ENCODE results near the gene ZC3H10. TPM values are rescaled to one million over a fixed set of nuclear protein-coding genes. Genes with fewer than 3 reads are reported as not detected.

ZC3H10 gene, protein sequence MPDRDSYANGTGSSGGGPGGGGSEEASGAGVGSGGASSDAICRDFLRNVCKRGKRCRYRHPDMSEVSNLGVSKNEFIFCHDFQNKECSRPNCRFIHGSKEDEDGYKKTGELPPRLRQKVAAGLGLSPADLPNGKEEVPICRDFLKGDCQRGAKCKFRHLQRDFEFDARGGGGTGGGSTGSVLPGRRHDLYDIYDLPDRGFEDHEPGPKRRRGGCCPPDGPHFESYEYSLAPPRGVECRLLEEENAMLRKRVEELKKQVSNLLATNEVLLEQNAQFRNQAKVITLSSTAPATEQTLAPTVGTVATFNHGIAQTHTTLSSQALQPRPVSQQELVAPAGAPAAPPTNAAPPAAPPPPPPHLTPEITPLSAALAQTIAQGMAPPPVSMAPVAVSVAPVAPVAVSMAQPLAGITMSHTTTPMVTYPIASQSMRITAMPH
- 7.4 TPM for total RNA-seq

GRCh38 chr12:56117778-56118687, at the start of gene ZC3H10:
ZC3H10 (plus strand) TSS chr12:56118266; CDS start chr12:56120563, 2,297 bp downstream.

GRCh38 chr12:56079723-56080555, 38.1 kb upstream of the ZC3H10 start, which contains the start of gene ERBB3:
ERBB3 (plus strand) TSS chr12:56080165; CDS start chr12:56080301, 136 bp downstream.

GRCh38 chr12:56104109-56104814, 13.8 kb upstream of the ZC3H10 start, which contains the start of gene PA2G4:
PA2G4 (plus strand) TSS chr12:56104559; CDS start chr12:56104738, 179 bp downstream.

GRCh38 chr12:56116267-56117081, 1.6 kb upstream of the ZC3H10 start, which contains the start of gene RPL41:
RPL41 (plus strand) TSS chr12:56116633.

GRCh38 chr12:56127888-56128669, 10.0 kb downstream of the ZC3H10 start, which contains the start of gene ESYT1:
ESYT1 (plus strand) TSS chr12:56128267; CDS start chr12:56128320, 53 bp downstream.

DNA sequence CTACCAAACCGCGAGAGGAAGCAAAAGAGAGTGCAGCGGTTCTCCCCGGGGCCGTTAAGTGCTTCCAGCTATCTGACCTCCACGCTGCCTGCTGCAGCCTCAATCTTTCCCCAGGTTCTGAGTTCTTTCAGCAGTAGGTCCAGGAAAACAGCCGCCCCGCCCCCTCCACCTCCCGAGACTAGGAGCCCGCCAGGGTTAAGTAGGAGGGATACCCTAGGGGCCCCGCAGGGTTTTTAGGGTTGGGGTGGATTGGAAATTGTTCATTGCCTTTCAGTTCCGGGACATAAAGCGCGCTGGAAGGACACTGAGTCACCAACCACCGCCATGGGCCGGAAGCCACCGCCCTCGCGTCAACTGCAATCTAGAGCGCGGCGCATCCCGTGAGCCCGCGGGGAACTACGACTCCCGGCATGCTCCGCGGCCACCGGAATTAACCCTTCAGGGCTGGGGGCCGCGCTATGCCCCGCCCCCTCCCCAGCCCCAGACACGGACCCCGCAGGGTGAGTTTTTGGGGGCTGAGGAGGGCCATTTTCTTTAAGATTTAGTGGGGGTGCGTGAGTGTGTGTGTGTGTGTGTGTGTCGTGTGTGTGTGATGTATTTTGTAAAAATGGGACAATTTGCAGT, 34.2 kb downstream of the ZC3H10 start, which contains the start of gene MYL6B:
MYL6B (plus strand) TSS at position 456 of the 624 bp plus-strand sequence. CDS start 1,332 bp downstream, outside the sequence.

DNA sequence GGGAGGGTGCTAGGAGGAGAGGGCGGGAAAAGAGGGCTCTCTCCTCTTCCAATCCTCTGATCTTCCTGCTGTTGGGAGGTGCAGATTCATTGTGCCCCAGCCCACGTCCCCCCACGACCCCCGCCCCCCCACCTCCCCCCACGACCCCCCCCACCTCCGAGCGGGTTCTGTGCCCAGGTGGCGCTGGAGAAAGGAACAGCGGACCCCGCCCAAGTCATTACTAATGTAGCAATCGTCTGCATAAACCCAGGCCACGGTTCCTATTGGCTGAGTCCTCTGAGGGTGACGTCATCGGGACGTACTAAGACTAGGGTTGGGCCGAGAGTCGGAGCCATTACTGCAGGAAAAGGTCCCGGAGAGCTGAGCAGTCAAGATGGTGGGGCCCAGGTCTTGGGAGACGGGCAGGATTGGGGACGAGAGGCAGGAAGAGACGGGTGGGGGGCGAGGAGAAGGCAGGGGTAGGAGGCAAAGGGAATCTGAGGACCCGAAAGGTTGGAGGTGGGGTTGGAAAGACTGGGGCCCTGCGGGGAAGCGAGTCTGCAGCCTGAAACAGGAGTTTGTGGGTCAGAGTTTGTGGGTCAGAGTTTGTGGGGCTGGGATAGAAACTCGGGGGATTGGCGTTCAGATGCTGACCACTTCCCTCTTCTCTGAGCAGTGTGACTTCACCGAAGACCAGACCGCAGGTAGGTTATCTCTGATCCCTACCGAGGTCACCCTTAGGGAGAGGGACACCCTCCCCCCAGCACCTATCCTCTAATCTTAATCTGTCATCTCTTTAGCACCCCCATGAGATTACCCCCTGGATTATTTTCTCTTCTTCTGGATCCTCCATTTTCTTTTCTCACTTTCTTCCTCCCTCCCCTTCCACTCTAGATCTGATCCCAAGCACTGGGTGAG, 40.2 kb downstream of the ZC3H10 start, which contains the start of gene MYL6:
MYL6 (plus strand) TSS at position 331 of the 897 bp plus-strand sequence; CDS start at position 374, 43 bp downstream.

Other genes starting within 250 kb of the ZC3H10 start
- gene PYM1, start 190.4 kb upstream of the ZC3H10 start, total RNA-seq: 25.1 TPM
- gene DGKA, start 187.1 kb upstream of the ZC3H10 start, total RNA-seq: 12.9 TPM
- gene PMEL, start 152.2 kb upstream of the ZC3H10 start, total RNA-seq: 0.69 TPM
- 12.7 TPM for gene CDK2, start 151.4 kb upstream of the ZC3H10 start, total RNA-seq
- 59.1 TPM for gene RAB5B, start 144.2 kb upstream of the ZC3H10 start, total RNA-seq
- gene SUOX, start 121.0 kb upstream of the ZC3H10 start, total RNA-seq: 13.4 TPM
- 3.7 TPM for gene IKZF4, start 97.2 kb upstream of the ZC3H10 start, total RNA-seq
- gene RPS26, start 76.3 kb upstream of the ZC3H10 start, total RNA-seq: 40.4 TPM
- 6.2 TPM for gene ERBB3, start 38.1 kb upstream of the ZC3H10 start, total RNA-seq
- 70.8 TPM for gene PA2G4, start 13.7 kb upstream of the ZC3H10 start, total RNA-seq
- 1,096 TPM for gene RPL41, start 1.6 kb upstream of the ZC3H10 start, total RNA-seq
- 51.9 TPM for gene ESYT1, start 10.0 kb downstream of the ZC3H10 start, total RNA-seq
- 118 TPM for gene MYL6B, start 34.3 kb downstream of the ZC3H10 start, total RNA-seq
- gene MYL6, start 40.1 kb downstream of the ZC3H10 start, total RNA-seq: 650 TPM
- 108 TPM for gene SMARCC2, start 71.2 kb downstream of the ZC3H10 start, total RNA-seq
- 71.3 TPM for gene RNF41, start 103.7 kb downstream of the ZC3H10 start, total RNA-seq
- 26.3 TPM for gene NABP2, start 106.1 kb downstream of the ZC3H10 start, total RNA-seq
- not detected for gene SLC39A5, start 111.8 kb downstream of the ZC3H10 start, total RNA-seq
- 23.5 TPM for gene ANKRD52, start 140.1 kb downstream of the ZC3H10 start, total RNA-seq
- 12.5 TPM for gene COQ10A, start 148.7 kb downstream of the ZC3H10 start, total RNA-seq
- 153 TPM for gene CS, start 182.1 kb downstream of the ZC3H10 start, total RNA-seq
- gene CNPY2, start 197.7 kb downstream of the ZC3H10 start, total RNA-seq: 39.9 TPM
- 30.9 TPM for gene PAN2, start 215.7 kb downstream of the ZC3H10 start, total RNA-seq
- 0.92 TPM for gene IL23A, start 220.6 kb downstream of the ZC3H10 start, total RNA-seq
- 78.4 TPM for gene STAT2, start 241.8 kb downstream of the ZC3H10 start, total RNA-seq
- gene APOF, start 244.6 kb downstream of the ZC3H10 start, total RNA-seq: not detected